Measurements from ENCODE around the gene SYCE1. TPM values are rescaled to one million over a fixed set of nuclear protein-coding genes. Genes with fewer than 3 reads are reported as not detected.

SYCE1 gene, protein sequence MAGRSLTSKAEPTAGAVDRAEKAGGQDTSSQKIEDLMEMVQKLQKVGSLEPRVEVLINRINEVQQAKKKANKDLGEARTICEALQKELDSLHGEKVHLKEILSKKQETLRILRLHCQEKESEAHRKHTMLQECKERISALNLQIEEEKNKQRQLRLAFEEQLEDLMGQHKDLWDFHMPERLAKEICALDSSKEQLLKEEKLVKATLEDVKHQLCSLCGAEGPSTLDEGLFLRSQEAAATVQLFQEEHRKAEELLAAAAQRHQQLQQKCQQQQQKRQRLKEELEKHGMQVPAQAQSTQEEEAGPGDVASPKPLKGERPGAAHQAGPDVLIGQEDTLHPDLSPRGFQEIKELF
- not detected in 5 replicates for total RNA-seq (2022; extraction: Qiagen RNA extraction; ENCODE audit: low read depth)

DNA sequence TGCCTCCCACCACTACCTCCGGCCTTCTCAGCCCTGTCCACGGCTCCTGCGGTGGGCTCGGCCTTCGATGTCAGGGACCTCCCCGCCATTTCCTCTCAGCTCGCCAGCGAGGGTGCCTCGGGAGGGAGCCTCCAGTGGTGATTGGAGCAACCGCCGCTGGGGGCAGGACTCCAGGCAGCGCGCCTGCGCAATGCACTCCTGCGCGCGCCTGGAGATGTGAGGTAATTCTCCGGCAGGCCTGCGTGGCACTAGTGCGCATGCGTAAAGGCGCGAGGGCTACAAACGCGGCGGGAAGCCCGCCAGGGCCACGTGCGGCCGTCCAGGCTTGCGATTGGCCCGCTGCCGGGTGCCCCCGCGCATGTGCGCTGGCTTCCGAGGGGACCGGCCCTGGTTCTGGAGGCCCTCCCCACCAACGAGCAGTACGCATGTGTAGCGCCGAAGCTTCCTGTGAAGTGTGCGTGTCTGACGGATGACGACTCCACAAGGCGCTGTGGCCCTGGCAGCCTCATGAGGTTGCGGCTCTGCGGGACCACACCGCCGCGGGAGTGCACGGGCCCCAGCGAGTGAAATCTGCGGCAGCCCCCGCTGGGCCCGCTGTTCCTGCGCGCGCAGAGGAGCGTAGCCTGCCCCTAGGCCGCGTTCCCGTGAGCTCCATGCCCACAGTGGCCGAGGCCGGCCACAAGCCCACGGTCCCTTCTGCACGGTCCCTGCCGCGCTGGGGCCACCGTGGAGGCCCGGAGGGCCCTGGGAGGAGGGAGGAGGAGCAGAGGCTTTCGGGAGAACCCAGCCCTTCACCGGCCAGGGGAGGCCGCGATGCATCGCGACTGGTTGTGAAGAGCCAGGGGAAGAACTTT, at the start of gene SYCE1:
Gene SYCE1, minus strand, starts transcription at position 143 of the 854 bp plus-strand sequence. Its CDS starts 54 bp downstream, at position 89.

DNA sequence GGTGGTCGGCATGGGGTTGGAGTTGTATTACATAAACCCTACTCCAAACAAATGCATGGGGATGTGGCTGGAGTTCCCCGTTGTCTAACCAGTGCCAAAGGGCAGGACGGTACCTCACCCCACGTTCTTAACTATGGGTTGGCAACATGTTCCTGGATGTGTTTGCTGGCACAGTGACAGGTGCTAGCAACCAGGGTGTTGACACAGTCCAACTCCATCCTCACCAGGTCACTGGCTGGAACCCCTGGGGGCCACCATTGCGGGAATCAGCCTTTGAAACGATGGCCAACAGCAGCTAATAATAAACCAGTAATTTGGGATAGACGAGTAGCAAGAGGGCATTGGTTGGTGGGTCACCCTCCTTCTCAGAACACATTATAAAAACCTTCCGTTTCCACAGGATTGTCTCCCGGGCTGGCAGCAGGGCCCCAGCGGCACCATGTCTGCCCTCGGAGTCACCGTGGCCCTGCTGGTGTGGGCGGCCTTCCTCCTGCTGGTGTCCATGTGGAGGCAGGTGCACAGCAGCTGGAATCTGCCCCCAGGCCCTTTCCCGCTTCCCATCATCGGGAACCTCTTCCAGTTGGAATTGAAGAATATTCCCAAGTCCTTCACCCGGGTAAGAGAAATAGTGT, 38.3 kb downstream of the SYCE1 start, which contains the start of gene CYP2E1:
Gene CYP2E1, plus strand, starts transcription at position 407 of the 632 bp plus-strand sequence. Its CDS starts 33 bp downstream, at position 440.

Other genes starting within 250 kb of the SYCE1 start
- gene CALY, start 228.7 kb downstream of the SYCE1 start, total RNA-seq (2022; extraction: Qiagen RNA extraction; ENCODE audit: low read depth) = 0.62 to 0.91 TPM (median 0.76 TPM) in 4 of 5 replicates, not detected in the other
- gene PRAP1, start 218.2 kb downstream of the SYCE1 start, total RNA-seq (2022; extraction: Qiagen RNA extraction; ENCODE audit: low read depth) = 0.17 TPM in 1 of 5 replicates, not detected in the others
- gene FUOM, start 207.6 kb downstream of the SYCE1 start, total RNA-seq (2022; extraction: Qiagen RNA extraction; ENCODE audit: low read depth) = 12.6 to 17.3 TPM (median 13.8 TPM) in 5 replicates
- 133 to 154 TPM (median 147 TPM) in 5 replicates for gene ECHS1, start 192.2 kb downstream of the SYCE1 start, total RNA-seq (2022; extraction: Qiagen RNA extraction; ENCODE audit: low read depth)
- gene PAOX, start 186.3 kb downstream of the SYCE1 start, total RNA-seq (2022; extraction: Qiagen RNA extraction; ENCODE audit: low read depth) = 0.92 to 2.4 TPM (median 2.0 TPM) in 5 replicates
- gene MTG1, start 171.4 kb downstream of the SYCE1 start, total RNA-seq (2022; extraction: Qiagen RNA extraction; ENCODE audit: low read depth) = 39.6 to 54.6 TPM (median 53.4 TPM) in 5 replicates
- gene SPRN, start 141.0 kb downstream of the SYCE1 start, total RNA-seq (2022; extraction: Qiagen RNA extraction; ENCODE audit: low read depth) = 0.14 to 0.26 TPM (median 0.22 TPM) in 5 replicates
- gene SCART1, start 111.6 kb downstream of the SYCE1 start, total RNA-seq (2022; extraction: Qiagen RNA extraction; ENCODE audit: low read depth) = 0.15 to 0.40 TPM (median 0.26 TPM) in 5 replicates
- 0.09 to 0.22 TPM (median 0.20 TPM) in 4 of 5 replicates, not detected in the other for gene CYP2E1, start 38.2 kb downstream of the SYCE1 start, total RNA-seq (2022; extraction: Qiagen RNA extraction; ENCODE audit: low read depth)
- 0.24 TPM in 1 of 5 replicates, not detected in the others for gene FRG2B, start 61.2 kb upstream of the SYCE1 start, total RNA-seq (2022; extraction: Qiagen RNA extraction; ENCODE audit: low read depth)

All from A549 treated with CpdA at 1 μM for 4 hours (cell line).